Type B pancreatic cell (in vitro differentiated cells): Measurements from ENCODE around the gene POU6F2. TPM values are rescaled to one million over a fixed set of nuclear protein-coding genes. Genes with fewer than 3 reads are reported as not detected.

Experiments used
- DNase-seq: peaks from one replicate; pipeline ENCODE4 v3.0.0; 2021; ENCODE audit warnings: mixed read lengths; ENCODE audit not compliant: unreplicated experiment; ENCODE audit errors: extremely low spot score
- H3K27ac Mint-ChIP-seq: 2 replicates; pipeline ENCODE4 v1.8.0; 2021; ENCODE audit warnings: mild to moderate bottlenecking, mixed read lengths
- H3K27me3 Mint-ChIP-seq: 2 replicates; pipeline ENCODE4 v1.8.0; 2021; ENCODE audit warnings: mixed read lengths
- H3K36me3 Mint-ChIP-seq: 2 replicates; pipeline ENCODE4 v1.8.0; 2021; ENCODE audit warnings: mixed read lengths
- H3K4me1 Mint-ChIP-seq: one replicate; pipeline ENCODE4 v1.8.0; 2021; ENCODE audit warnings: mixed read lengths; ENCODE audit not compliant: unreplicated experiment
- H3K4me3 Mint-ChIP-seq: 2 replicates; pipeline ENCODE4 v1.8.0; 2021; ENCODE audit warnings: mild to moderate bottlenecking, mixed read lengths
- H3K9me3 Mint-ChIP-seq: 2 replicates; pipeline ENCODE4 v1.8.0; 2021; ENCODE audit warnings: mixed read lengths
- total RNA-seq: library from RNA; stranded (reverse); gene quantifications from 2 replicates; pipeline ENCODE4 v1.2.1, GENCODE V29; 2021; ENCODE audit warnings: low replicate concordance
- TF ChIP-seq, protein P1 (sequence below): fragments of 200-600 bp; sonication (generic); conservative IDR thresholded peaks from 2 replicates; pipeline ENCODE4 v1.5.0; 2021; ENCODE audit warnings: antibody characterized with exemption, mild to moderate bottlenecking

The POU6F2 gene
- total RNA-seq, 1 donor from 2014 or later, result 1.4 TPM

DNA sequence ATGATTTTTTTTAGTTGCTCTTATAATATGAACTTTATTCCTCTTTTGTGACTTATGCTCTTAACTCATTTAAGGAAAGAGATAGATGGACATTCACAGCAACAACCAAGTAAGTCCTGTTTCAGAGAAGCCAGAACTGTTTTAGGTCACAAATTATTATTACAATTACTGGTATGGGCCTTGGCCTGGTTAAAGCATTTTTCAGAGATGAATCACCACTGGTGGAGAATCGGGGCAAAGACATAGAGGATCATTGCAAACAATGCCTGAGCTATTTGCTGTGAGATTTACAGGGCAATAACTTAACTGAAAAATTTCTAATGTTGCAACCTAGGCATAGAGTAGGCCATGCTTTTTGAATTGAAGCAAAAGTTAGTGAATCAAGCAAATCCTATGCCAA lies 450.5 kb downstream of the POU6F2 start:
- Mint-ChIP-seq H3K36me3 (no peaks in the 10 kb centered on the region), H3K9me3 (no peaks in the 10 kb centered on the region), H3K27me3 (no peaks in the 10 kb centered on the region), H3K4me3 (no peak overlapping the region), H3K27ac (no peak overlapping the region), H3K4me1 (no peaks in the 10 kb centered on the region)
- no peak for DNase-seq
- TF ChIP-seq, protein P1, sequence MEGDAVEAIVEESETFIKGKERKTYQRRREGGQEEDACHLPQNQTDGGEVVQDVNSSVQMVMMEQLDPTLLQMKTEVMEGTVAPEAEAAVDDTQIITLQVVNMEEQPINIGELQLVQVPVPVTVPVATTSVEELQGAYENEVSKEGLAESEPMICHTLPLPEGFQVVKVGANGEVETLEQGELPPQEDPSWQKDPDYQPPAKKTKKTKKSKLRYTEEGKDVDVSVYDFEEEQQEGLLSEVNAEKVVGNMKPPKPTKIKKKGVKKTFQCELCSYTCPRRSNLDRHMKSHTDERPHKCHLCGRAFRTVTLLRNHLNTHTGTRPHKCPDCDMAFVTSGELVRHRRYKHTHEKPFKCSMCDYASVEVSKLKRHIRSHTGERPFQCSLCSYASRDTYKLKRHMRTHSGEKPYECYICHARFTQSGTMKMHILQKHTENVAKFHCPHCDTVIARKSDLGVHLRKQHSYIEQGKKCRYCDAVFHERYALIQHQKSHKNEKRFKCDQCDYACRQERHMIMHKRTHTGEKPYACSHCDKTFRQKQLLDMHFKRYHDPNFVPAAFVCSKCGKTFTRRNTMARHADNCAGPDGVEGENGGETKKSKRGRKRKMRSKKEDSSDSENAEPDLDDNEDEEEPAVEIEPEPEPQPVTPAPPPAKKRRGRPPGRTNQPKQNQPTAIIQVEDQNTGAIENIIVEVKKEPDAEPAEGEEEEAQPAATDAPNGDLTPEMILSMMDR, result no peak

DNA sequence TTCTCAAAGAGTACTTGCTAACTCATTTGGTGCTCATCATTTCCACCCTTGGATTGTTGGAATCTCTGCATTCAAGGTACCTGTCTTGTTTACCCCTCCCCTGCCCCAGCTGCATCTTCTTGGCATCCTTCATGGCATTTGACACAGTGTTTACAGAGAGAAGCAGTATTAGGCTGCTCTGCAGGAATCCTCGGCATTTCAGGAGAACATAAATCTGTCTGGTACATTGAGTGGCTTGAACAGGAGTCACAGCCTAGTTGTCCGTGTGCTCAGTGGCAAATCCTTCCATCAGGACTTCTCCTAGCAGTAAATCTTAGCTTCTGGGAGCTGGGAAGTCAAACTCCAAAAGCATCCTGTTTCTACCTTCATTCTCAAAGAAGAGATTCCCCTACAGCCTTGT lies 451.7 kb downstream of the POU6F2 start:
- TF ChIP-seq, protein P1, result no peak
- H3K9me3 Mint-ChIP-seq, result no peaks in the 10 kb centered on the region
- H3K4me3 Mint-ChIP-seq, result no peak overlapping the region
- H3K4me1 Mint-ChIP-seq, result no peaks in the 10 kb centered on the region
- no peaks in the 10 kb centered on the region for H3K27me3 Mint-ChIP-seq
- H3K36me3 Mint-ChIP-seq, result no peaks in the 10 kb centered on the region
- H3K27ac Mint-ChIP-seq, result no peak overlapping the region
- no peak for DNase-seq

DNA sequence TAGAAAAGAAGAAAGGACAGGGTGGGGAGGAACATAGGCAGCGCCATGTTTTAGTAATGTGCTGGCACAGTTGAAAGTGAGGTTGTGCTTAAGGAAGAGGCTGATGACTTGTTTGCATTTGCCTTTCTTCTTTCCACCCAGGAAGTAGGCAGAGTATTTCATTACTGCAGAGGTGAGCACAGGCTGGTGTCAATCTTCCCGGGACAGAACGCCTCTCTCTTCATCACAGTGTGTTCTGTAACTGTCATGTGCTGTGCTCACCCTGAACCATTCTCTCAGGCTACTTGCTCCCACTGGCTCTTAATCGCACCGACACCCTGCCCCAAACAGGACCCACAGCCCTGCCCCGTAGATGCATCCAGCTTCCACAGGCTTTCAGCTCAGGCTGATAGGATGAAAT lies 452.7 kb downstream of the POU6F2 start:
- no peak for DNase-seq
- Mint-ChIP-seq H3K9me3 (no peaks in the 10 kb centered on the region), H3K4me3 (no peak overlapping the region), H3K27me3 (no peaks in the 10 kb centered on the region), H3K36me3 (no peaks in the 10 kb centered on the region), H3K4me1 (no peaks in the 10 kb centered on the region), H3K27ac (no peak overlapping the region)
- TF ChIP-seq, protein P1, result no peak

DNA sequence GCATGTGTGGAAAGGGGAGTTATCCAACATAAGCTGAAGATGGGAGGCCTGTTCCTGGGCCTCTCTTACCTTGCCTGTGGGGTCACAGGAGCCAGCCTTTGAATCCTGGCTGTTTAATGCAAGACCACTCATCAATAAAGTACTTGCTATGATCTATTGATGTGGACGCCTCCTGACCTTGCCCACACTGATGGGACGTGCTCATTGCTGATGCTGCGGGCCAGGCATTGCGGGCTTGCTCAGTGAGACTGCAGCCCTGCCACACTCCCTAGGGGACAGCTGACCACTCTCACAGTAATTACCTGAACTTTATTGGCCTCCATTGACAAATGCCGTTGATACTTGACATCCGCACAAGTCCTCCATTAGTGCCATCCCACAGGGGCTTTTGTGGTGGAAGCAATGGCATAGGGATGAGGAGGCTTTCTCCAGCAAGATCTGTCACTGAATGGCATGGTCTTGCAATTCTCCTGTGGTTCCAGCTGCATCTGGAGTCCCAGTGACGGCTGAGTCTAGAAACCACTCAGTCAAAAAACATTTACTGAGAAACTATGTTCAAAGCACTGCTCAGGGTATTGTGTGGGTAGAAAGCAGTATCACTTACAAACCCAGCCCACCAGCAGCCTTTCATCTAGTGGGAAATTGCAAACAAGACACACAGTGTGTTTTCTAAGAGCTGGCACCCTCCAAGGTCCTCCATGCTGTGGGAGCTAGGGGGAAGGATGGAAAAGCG lies 453.4 kb downstream of the POU6F2 start:
- no peak for DNase-seq
- no peaks in the 10 kb centered on the region for H3K9me3 Mint-ChIP-seq

DNA sequence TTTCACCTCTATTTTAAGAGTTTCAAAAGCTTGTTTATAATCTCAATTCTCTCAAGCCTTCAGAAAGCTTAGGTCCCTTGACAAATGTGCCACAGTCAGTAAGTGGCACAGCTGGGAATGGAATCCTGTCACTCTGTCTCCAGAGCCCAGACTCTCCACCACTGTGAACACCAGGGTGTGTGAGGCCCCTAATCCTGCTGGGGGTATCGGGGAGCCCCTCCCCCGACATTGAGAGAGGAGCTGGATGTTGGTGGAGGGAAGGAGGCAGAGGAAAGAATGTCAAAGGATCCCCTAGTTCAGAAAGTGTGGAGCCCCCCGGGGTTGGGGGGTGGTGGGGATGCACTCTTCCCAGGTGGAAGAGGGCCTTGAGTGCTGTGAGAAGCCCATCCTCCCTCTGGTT lies 454.7 kb downstream of the POU6F2 start:
- Mint-ChIP-seq H3K4me1 (no peaks in the 10 kb centered on the region), H3K9me3 (no peaks in the 10 kb centered on the region), H3K27me3 (no peaks in the 10 kb centered on the region), H3K4me3 (no peak overlapping the region), H3K27ac (no peak overlapping the region), H3K36me3 (no peaks in the 10 kb centered on the region)
- no peak for DNase-seq
- TF ChIP-seq, protein P1, result no peak

More for the DNA sequence above, 453.4 kb downstream of the POU6F2 start:
- Mint-ChIP-seq H3K36me3 (no peaks in the 10 kb centered on the region), H3K4me1 (no peaks in the 10 kb centered on the region), H3K4me3 (no peak overlapping the region), H3K27me3 (no peaks in the 10 kb centered on the region), H3K27ac (no peak overlapping the region)
- TF ChIP-seq, protein P1, result no peak
